22Rv1 (cell line): ENCODE data around the gene APC.

ENCODE experiments used
- ZFX ChIP-seq: fragments of 450-650 bp; IDR thresholded peaks from 2 replicates; pipeline ENCODE4 v1.6.1; 2017; ENCODE audit warnings: antibody characterized with exemption, borderline replicate concordance
- TF ChIP-seq, protein P1 (sequence below): fragments of 450-650 bp; IDR thresholded peaks from 2 replicates; pipeline ENCODE4 v1.5.1; 2017; ENCODE audit warnings: mild to moderate bottlenecking

DNA sequence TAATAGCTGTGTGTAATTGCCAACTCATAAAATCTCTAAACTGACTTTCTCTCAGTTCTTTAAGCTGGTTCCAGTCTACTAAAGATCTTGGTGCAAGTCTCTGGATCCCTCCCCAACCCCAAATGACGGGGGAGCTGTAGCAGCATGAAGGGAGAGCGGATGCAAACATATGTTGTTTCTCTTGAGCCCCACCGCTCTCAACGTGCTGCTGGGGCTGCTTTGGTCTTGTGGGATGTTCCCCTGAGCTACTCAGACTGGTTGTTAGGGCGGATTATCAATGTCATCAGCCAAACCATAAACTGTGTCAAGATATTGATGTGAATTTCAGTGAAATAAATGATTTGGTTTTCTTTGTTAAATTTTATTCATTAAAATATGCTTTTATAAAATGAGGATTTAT, 40.9 kb upstream of the APC start:
- TF ChIP-seq, protein P1, sequence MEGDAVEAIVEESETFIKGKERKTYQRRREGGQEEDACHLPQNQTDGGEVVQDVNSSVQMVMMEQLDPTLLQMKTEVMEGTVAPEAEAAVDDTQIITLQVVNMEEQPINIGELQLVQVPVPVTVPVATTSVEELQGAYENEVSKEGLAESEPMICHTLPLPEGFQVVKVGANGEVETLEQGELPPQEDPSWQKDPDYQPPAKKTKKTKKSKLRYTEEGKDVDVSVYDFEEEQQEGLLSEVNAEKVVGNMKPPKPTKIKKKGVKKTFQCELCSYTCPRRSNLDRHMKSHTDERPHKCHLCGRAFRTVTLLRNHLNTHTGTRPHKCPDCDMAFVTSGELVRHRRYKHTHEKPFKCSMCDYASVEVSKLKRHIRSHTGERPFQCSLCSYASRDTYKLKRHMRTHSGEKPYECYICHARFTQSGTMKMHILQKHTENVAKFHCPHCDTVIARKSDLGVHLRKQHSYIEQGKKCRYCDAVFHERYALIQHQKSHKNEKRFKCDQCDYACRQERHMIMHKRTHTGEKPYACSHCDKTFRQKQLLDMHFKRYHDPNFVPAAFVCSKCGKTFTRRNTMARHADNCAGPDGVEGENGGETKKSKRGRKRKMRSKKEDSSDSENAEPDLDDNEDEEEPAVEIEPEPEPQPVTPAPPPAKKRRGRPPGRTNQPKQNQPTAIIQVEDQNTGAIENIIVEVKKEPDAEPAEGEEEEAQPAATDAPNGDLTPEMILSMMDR, result no peak
- no peak for TF ChIP-seq ZFX
